GM12892 (cell line): Measurements from ENCODE around the gene ZNF827.
"Not testable (repeated sequence)": the region's sequence is repeated elsewhere in the genome, so short reads cannot be mapped to it uniquely, and the experiment has no call there.

Experiments used
- DNase-seq: peaks from one replicate; pipeline ENCODE4 v3.0.0; 2011; ENCODE audit not compliant: insufficient read length
- FAIRE-seq: peaks from 2 replicates; lab custom pipeline; 2011; peaks lifted over from hg19 to GRCh38; lab: Jason Lieb, UNC
- POLR2A ChIP-seq: IDR thresholded peaks from 2 replicates; pipeline ENCODE4 v1.6.1; 2011; ENCODE audit warnings: low read depth, low read length, control low read depth
- POLR2AphosphoS5 ChIP-seq: IDR thresholded peaks from 2 replicates; pipeline ENCODE4 v1.6.1; 2011; ENCODE audit warnings: low read depth, low read length, control low read depth
- TAF1 ChIP-seq: IDR thresholded peaks from 2 replicates; pipeline ENCODE4 v1.6.1; 2011; ENCODE audit warnings: low read depth, mild to moderate bottlenecking, control low read depth, low read length, borderline replicate concordance

Gene ZNF827

GRCh38 chr4:145843639-145844038, 95.0 kb downstream of the ZNF827 start:
- no peak for FAIRE-seq
- no peak for TF ChIP-seq TAF1
- no peak for TF ChIP-seq POLR2A
- no peak for TF ChIP-seq POLR2AphosphoS5
- DNase-seq: no peak

- FAIRE-seq (no peak), DNase-seq (no peak)
- no peak for TF ChIP-seq POLR2AphosphoS5
- no peak for TF ChIP-seq TAF1
- TF ChIP-seq POLR2A: no peak
Measured at GRCh38 chr4:145843148-145843547, 95.5 kb downstream of the ZNF827 start.

- DNase-seq: no peak
- TF ChIP-seq POLR2A: no peak
- no peak for FAIRE-seq
Measured at GRCh38 chr4:145842224-145842887, 96.3 kb downstream of the ZNF827 start.

- FAIRE-seq: no peak
- TF ChIP-seq POLR2AphosphoS5: no peak
- no peak for TF ChIP-seq TAF1
- no peak for TF ChIP-seq POLR2A
- no peak for DNase-seq
Measured at GRCh38 chr4:145840801-145841200, 97.8 kb downstream of the ZNF827 start.

- TF ChIP-seq POLR2A (no peak), POLR2AphosphoS5 (no peak), TAF1 (no peak)
- DNase-seq (peak; percentile 23), FAIRE-seq (peak; percentile 58)
Measured at GRCh38 chr4:145840162-145840768, 98.4 kb downstream of the ZNF827 start.

GRCh38 chr4:145839151-145839550, 99.5 kb downstream of the ZNF827 start:
- FAIRE-seq (no peak), DNase-seq (no peak)
- TF ChIP-seq TAF1: no peak
- TF ChIP-seq POLR2AphosphoS5: no peak
- no peak for TF ChIP-seq POLR2A

- not testable (repeated sequence) for DNase-seq, FAIRE-seq
Measured at GRCh38 chr4:145832384-145832783, 106.2 kb downstream of the ZNF827 start.

- TF ChIP-seq POLR2AphosphoS5 (no peak), TAF1 (no peak), POLR2A (no peak)
- peak; percentile 93 for FAIRE-seq
- DNase-seq: no peak
Measured at GRCh38 chr4:145830699-145831098, 107.9 kb downstream of the ZNF827 start.

GRCh38 chr4:145829629-145830395, 108.8 kb downstream of the ZNF827 start:
- TF ChIP-seq POLR2AphosphoS5 (no peak), TAF1 (no peak), POLR2A (no peak)
- DNase-seq (no peak), FAIRE-seq (peak; percentile 78)

GRCh38 chr4:145828802-145829485, 109.7 kb downstream of the ZNF827 start:
- FAIRE-seq (peak; percentile 95), DNase-seq (no peak)
- TF ChIP-seq POLR2A: no peak
- no peak for TF ChIP-seq POLR2AphosphoS5
- TF ChIP-seq TAF1: no peak

GRCh38 chr4:145827885-145828284, 110.7 kb downstream of the ZNF827 start:
- TF ChIP-seq POLR2A (no peak), TAF1 (no peak), POLR2AphosphoS5 (no peak)
- FAIRE-seq (peak; percentile 40), DNase-seq (no peak)

GRCh38 chr4:145825255-145825654, 113.4 kb downstream of the ZNF827 start:
- no peak for DNase-seq
- FAIRE-seq: no peak
- no peak for TF ChIP-seq TAF1
- TF ChIP-seq POLR2A: no peak
- TF ChIP-seq POLR2AphosphoS5: no peak
